H9 (cell line): Measurements from ENCODE around the gene PPP2R2B. TPM values are rescaled to one million over a fixed set of nuclear protein-coding genes. Genes with fewer than 3 reads are reported as not detected.

Source experiments
- DNase-seq: peaks from one replicate; pipeline ENCODE4 v3.0.0-alpha.2; 2017
- H2AFZ ChIP-seq: one replicate; pipeline ENCODE4 v1.6.1; 2013; ENCODE audit warnings: mild to moderate bottlenecking, low read length, control low read depth, moderate library complexity
- H2AK5ac ChIP-seq: 2 replicates; pipeline ENCODE4 v1.6.1; 2013; ENCODE audit warnings: low read length, control low read depth, mixed read lengths; ENCODE audit not compliant: insufficient read length
- H2BK120ac ChIP-seq: one replicate; pipeline ENCODE4 v1.6.1; 2013; ENCODE audit warnings: low read depth, mild to moderate bottlenecking, low read length, control low read depth, inconsistent platforms; ENCODE audit not compliant: poor library complexity, severe bottlenecking
- H2BK12ac ChIP-seq: 2 replicates; pipeline ENCODE4 v1.6.1; 2013; ENCODE audit warnings: low read length, control low read depth, mixed read lengths, low read depth; ENCODE audit not compliant: insufficient read length
- H2BK15ac ChIP-seq: 2 replicates; pipeline ENCODE4 v1.6.1; 2013; ENCODE audit warnings: low read depth, low read length, control low read depth
- H2BK20ac ChIP-seq: one replicate; pipeline ENCODE4 v1.6.1; 2013; ENCODE audit warnings: low read depth, mild to moderate bottlenecking, low read length, control low read depth, inconsistent platforms; ENCODE audit not compliant: poor library complexity, severe bottlenecking
- H2BK5ac ChIP-seq: 2 replicates; pipeline ENCODE4 v1.6.1; 2013; ENCODE audit warnings: low read length, control low read depth, mixed read lengths; ENCODE audit not compliant: insufficient read length
- H3K14ac ChIP-seq: 2 replicates; pipeline ENCODE4 v1.6.1; 2013; ENCODE audit warnings: low read length, control low read depth; ENCODE audit not compliant: insufficient read depth
- H3K18ac ChIP-seq: 2 replicates; pipeline ENCODE4 v1.6.1; 2013; ENCODE audit warnings: low read depth, mild to moderate bottlenecking, mixed read lengths, low read length, control low read depth; ENCODE audit not compliant: insufficient read length
- H3K23ac ChIP-seq: 2 replicates; pipeline ENCODE4 v1.6.1; 2013; ENCODE audit warnings: low read length, control low read depth, mixed read lengths, low read depth; ENCODE audit not compliant: insufficient read length
- H3K23me2 ChIP-seq: 2 replicates; pipeline ENCODE4 v1.6.1; 2013; ENCODE audit warnings: low read depth, mild to moderate bottlenecking, mixed read lengths, low read length, control low read depth; ENCODE audit not compliant: insufficient read length, poor library complexity, severe bottlenecking
- H3K27ac ChIP-seq: 2 replicates; pipeline ENCODE4 v1.5.1; 2013; ENCODE audit warnings: low read length, control low read depth, mixed read lengths, low read depth; ENCODE audit not compliant: insufficient read length
- H3K27me3 ChIP-seq: 2 replicates; pipeline ENCODE4 v1.6.1; 2013; ENCODE audit warnings: low read length, control low read depth, inconsistent platforms; ENCODE audit not compliant: insufficient read depth
- H3K4ac ChIP-seq: 2 replicates; pipeline ENCODE4 v1.6.1; 2013; ENCODE audit warnings: low read depth, mild to moderate bottlenecking, control low read depth, inconsistent platforms, low read length, moderate library complexity
- H3K4me1 ChIP-seq: 2 replicates; pipeline ENCODE4 v1.6.1; 2013; ENCODE audit warnings: low read length, control low read depth, inconsistent platforms; ENCODE audit not compliant: insufficient read depth
- H3K4me2 ChIP-seq: 2 replicates; pipeline ENCODE4 v1.6.1; 2013; ENCODE audit warnings: low read length, control low read depth, mixed read lengths; ENCODE audit not compliant: insufficient read length, insufficient read depth
- H3K56ac ChIP-seq: 2 replicates; pipeline ENCODE4 v1.6.1; 2013; ENCODE audit warnings: low read depth, mild to moderate bottlenecking, mixed read lengths, low read length, control low read depth; ENCODE audit not compliant: insufficient read length
- H3K79me1 ChIP-seq: 2 replicates; pipeline ENCODE4 v1.6.1; 2013; ENCODE audit warnings: low read depth, mild to moderate bottlenecking, moderate library complexity, low read length, control low read depth, inconsistent platforms; ENCODE audit not compliant: insufficient read depth, poor library complexity, severe bottlenecking
- H3K79me2 ChIP-seq: 2 replicates; pipeline ENCODE4 v1.6.1; 2013; ENCODE audit warnings: low read length, control low read depth, inconsistent platforms; ENCODE audit not compliant: insufficient read depth
- H3K9ac ChIP-seq: 2 replicates; pipeline ENCODE4 v1.6.1; 2013; ENCODE audit warnings: low read length, control low read depth, mixed read lengths; ENCODE audit not compliant: insufficient read length; ENCODE audit errors: extremely low read depth
- H3K9me3 ChIP-seq: one replicate; pipeline ENCODE4 v1.6.1; 2013; ENCODE audit warnings: low read depth, low read length, inconsistent platforms; ENCODE audit not compliant: control insufficient read depth
- H3T11ph ChIP-seq: one replicate; pipeline ENCODE4 v1.6.1; 2013; ENCODE audit warnings: mild to moderate bottlenecking, low read length, control low read depth, inconsistent platforms
- H4K20me1 ChIP-seq: one replicate; pipeline ENCODE4 v1.6.1; 2013; ENCODE audit not compliant: control insufficient read depth, insufficient read length, insufficient read depth
- H4K5ac ChIP-seq: 2 replicates; pipeline ENCODE4 v1.6.1; 2013; ENCODE audit warnings: low read depth, mild to moderate bottlenecking, mixed read lengths, low read length, control low read depth; ENCODE audit not compliant: insufficient read length
- H4K8ac ChIP-seq: replicated peaks from 2 replicates; pipeline ENCODE4 v1.6.1; 2013; ENCODE audit warnings: low read length, control low read depth, mixed read lengths, low read depth; ENCODE audit not compliant: insufficient read length
- H4K91ac ChIP-seq: 2 replicates; pipeline ENCODE4 v1.6.1; 2013; ENCODE audit warnings: low read depth, mild to moderate bottlenecking, moderate library complexity, mixed read lengths, low read length, control low read depth; ENCODE audit not compliant: insufficient read length
- H3K27ac Mint-ChIP-seq, 3 experiments: 2 replicates in 2 of 3; 3 replicates in 1 of 3; pipeline ENCODE4 v1.8.0; 2020 to 2021; ENCODE audit warnings: mixed read lengths in 3 of 3, mild to moderate bottlenecking in 1 of 3, moderate library complexity in 1 of 3
- H3K27me3 Mint-ChIP-seq: 2 replicates; pipeline ENCODE4 v1.8.0; 2021; ENCODE audit warnings: low read depth, mild to moderate bottlenecking, moderate library complexity, mixed read lengths
- H3K36me3 Mint-ChIP-seq, 3 experiments: 2 replicates in 2 of 3; 3 replicates in 1 of 3; pipeline ENCODE4 v1.8.0; 2020 to 2021; ENCODE audit warnings: low read depth in 3 of 3, mixed read lengths in 3 of 3; ENCODE audit not compliant: insufficient read depth in 1 of 3
- H3K4me1 Mint-ChIP-seq, 2 experiments: 2 replicates each; pipeline ENCODE4 v1.8.0; 2020; ENCODE audit warnings: mixed read lengths in 2 of 2
- H3K4me3 Mint-ChIP-seq, 2 experiments: 2 replicates in 1 of 2; 3 replicates in 1 of 2; pipeline ENCODE4 v1.8.0; 2020 to 2021; ENCODE audit warnings: mild to moderate bottlenecking in 2 of 2, mixed read lengths in 2 of 2, moderate library complexity in 1 of 2
- H3K9me3 Mint-ChIP-seq, 2 experiments: 2 replicates in 1 of 2; 3 replicates in 1 of 2; pipeline ENCODE4 v1.8.0; 2020; ENCODE audit warnings: mild to moderate bottlenecking in 2 of 2, mixed read lengths in 2 of 2, moderate library complexity in 1 of 2
- CTCF ChIP-seq: fragments of 200-600 bp; sonication (generic); conservative IDR thresholded peaks from 3 replicates; pipeline ENCODE4 v1.8.0; 2021; ENCODE audit warnings: antibody characterized with exemption, mild to moderate bottlenecking
- WGBS: extraction: QIAGEN DNeasy Blood & Tissue Kit; methylation state at CpG from one replicate; pipeline ENCODE4 v1.1.7; 2013; ENCODE audit warnings: missing lambda C conversion rate, low lambda C conversion rate, mixed read lengths; ENCODE audit not compliant: insufficient read length; ENCODE audit errors: extremely low coverage; 5-methylcytosine and 5-hydroxymethylcytosine counted together
- total RNA-seq: library from RNA; stranded (reverse); gene quantifications from 2 replicates; pipeline ENCODE4 v1.2.1, GENCODE V29; 2021

Gene PPP2R2B
- total RNA-seq, 1 experiment from 2014 or later: 14.3 TPM

- no peak overlapping the region for H2AK5ac ChIP-seq
- no peaks in the 10 kb centered on the region for H3K9me3 ChIP-seq
- H3K27ac ChIP-seq: no peak overlapping the region
- Mint-ChIP-seq H3K4me3 (no peak overlapping the region), H3K9me3 (no peaks in the 10 kb centered on the region), H3K4me1 (peaks cover 17 to 30% of the 10 kb centered on the region in 2 experiments), H3K36me3 (no peaks in the 10 kb centered on the region), H3K27me3 (no peaks in the 10 kb centered on the region; the same call in 1 of the 2 replicates), H3K27ac (peak overlapping the region; percentile 48 to 95 (median 74); a peak in 5 of 7 replicates)
- no peak overlapping the region for H4K91ac ChIP-seq
- no peak overlapping the region for H3K4me2 ChIP-seq
- H4K5ac ChIP-seq: no peak overlapping the region
- no peak overlapping the region for H3K18ac ChIP-seq
- H2BK20ac ChIP-seq: no peak overlapping the region
- H2BK5ac ChIP-seq: no peak overlapping the region
- H3K23ac ChIP-seq: no peak overlapping the region
- H3K79me1 ChIP-seq: no peaks in the 10 kb centered on the region
- DNase-seq: peak; percentile 82
- no peaks in the 10 kb centered on the region for H3K23me2 ChIP-seq
- H3K4ac ChIP-seq: no peak overlapping the region
- no peak overlapping the region for H3K14ac ChIP-seq
- TF ChIP-seq CTCF: no peak
- no peak overlapping the region for H2BK120ac ChIP-seq
- no peaks in the 10 kb centered on the region for H3K27me3 ChIP-seq
- H3T11ph ChIP-seq: no peak overlapping the region
- H3K56ac ChIP-seq: no peak overlapping the region
- no peak overlapping the region for H4K8ac ChIP-seq
- no CpG with 5 or more reads among the region's 2 CpGs for WGBS
- no peak overlapping the region for H3K9ac ChIP-seq
- H2BK15ac ChIP-seq: no peak overlapping the region
- no peaks in the 10 kb centered on the region for H3K79me2 ChIP-seq
- no peaks in the 10 kb centered on the region for H3K4me1 ChIP-seq
- H2BK12ac ChIP-seq: no peak overlapping the region
- H4K20me1 ChIP-seq: no peaks in the 10 kb centered on the region
- no peak overlapping the region for H2AFZ ChIP-seq
These were observed 40.7 kb upstream of the PPP2R2B start for GRCh38 chr5:146919304-146919703.
